ENCODE results near the gene FASN.

DNA sequence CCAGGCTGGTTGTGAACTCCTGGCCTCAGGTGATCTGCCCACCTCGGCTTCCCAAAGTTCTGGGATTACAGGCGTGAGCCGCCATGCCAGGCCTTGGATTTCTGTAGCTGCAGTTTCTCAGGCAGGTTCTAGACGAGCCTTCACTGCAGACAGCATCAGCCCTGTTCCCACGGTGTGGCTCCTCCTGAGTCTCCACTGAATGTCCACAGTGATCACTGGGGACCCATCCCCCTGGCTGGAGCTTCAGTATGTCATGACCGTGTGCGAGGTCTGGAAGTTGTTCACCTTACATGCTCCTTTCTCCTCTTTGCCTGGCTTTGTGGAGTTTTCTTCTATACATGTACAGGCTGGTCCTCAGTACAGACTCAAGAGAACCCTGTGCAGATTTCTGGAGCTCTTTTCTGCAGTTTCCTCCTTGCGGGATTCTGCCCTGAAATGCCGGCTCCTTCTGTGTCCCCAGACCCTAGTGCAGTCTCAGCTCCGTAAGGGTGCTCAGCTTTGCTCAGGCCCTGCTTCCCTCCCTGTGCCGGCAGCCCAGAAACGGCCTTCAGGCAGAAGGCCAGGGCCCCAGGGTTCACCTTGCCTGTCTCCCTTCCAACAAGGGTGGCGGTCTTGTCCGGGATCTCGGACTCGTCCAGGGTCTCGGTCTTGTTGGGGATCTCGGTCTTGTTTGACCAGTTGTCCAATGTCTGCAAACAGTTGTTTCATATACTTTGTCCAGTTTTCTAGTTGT, 14.3 kb upstream of the FASN start:
- TF ChIP-seq CTCF (IDR thresholded peaks at IDR 0.05) (no peak), ZFX (IDR thresholded peaks at IDR 0.05; ENCODE audit: borderline replicate concordance) (no peak)
